Measurements from ENCODE around the gene KCNIP1.

The KCNIP1 gene

DNA sequence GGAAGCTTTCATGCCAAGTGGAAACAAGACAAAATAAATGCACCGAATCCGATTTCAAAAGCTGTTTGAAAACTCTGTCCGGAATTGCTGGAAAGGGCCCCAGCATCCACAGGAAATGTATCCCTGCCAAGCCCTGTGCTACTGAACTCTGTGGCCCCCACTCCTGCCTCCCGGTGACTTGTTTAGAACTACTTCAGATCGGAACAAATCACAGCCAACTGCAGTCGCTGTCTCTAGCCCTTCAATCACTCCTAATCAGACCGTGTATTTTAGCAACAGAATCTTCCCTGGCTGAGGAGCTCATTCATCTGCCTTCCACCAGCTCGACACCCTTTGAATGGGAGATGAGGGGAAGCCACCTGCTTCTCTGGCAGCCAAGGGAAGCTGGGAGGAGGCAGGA is 94.1 kb downstream of the KCNIP1 start:
- no peaks in the 10 kb centered on the region for H4K20me1 ChIP-seq (ENCODE audit: low read depth, low read length)
- H2AFZ ChIP-seq (ENCODE audit: low read depth, low read length, severe bottlenecking), result no peak overlapping the region
- no peaks in the 10 kb centered on the region for H3K9me3 ChIP-seq (ENCODE audit: insufficient read depth, low read length)
- H3K4me3 ChIP-seq (ENCODE audit: insufficient read depth, low read length, poor library complexity, severe bottlenecking), result no peak overlapping the region
- H3K9ac ChIP-seq (ENCODE audit: low read length), result no peak overlapping the region
- H3K79me2 ChIP-seq (ENCODE audit: insufficient read depth, low read length), result no peaks in the 10 kb centered on the region
- H3K4me2 ChIP-seq (ENCODE audit: low read depth, low read length, poor library complexity, severe bottlenecking), result no peak overlapping the region
- TF ChIP-seq, protein P1, sequence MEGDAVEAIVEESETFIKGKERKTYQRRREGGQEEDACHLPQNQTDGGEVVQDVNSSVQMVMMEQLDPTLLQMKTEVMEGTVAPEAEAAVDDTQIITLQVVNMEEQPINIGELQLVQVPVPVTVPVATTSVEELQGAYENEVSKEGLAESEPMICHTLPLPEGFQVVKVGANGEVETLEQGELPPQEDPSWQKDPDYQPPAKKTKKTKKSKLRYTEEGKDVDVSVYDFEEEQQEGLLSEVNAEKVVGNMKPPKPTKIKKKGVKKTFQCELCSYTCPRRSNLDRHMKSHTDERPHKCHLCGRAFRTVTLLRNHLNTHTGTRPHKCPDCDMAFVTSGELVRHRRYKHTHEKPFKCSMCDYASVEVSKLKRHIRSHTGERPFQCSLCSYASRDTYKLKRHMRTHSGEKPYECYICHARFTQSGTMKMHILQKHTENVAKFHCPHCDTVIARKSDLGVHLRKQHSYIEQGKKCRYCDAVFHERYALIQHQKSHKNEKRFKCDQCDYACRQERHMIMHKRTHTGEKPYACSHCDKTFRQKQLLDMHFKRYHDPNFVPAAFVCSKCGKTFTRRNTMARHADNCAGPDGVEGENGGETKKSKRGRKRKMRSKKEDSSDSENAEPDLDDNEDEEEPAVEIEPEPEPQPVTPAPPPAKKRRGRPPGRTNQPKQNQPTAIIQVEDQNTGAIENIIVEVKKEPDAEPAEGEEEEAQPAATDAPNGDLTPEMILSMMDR (IDR thresholded peaks at IDR 0.05; ENCODE audit: insufficient read depth, low read length, poor library complexity, severe bottlenecking), result no peak
- no peak for TF ChIP-seq EZH2phosphoT487 (conservative IDR thresholded peaks at IDR 0.05; ENCODE audit: low read length)
- H3K9me2 ChIP-seq (replicated peaks; ENCODE audit: insufficient read depth, low read length), result no peaks in the 10 kb centered on the region
- H3K36me3 ChIP-seq (ENCODE audit: low read length), result no peaks in the 10 kb centered on the region
- H3F3A ChIP-seq (ENCODE audit: insufficient read depth), result no peaks in the 10 kb centered on the region
- H3K27me3 ChIP-seq (ENCODE audit: low read length), result no peaks in the 10 kb centered on the region
- H3K27ac ChIP-seq (ENCODE audit: low read depth, low read length), result no peak overlapping the region

DNA sequence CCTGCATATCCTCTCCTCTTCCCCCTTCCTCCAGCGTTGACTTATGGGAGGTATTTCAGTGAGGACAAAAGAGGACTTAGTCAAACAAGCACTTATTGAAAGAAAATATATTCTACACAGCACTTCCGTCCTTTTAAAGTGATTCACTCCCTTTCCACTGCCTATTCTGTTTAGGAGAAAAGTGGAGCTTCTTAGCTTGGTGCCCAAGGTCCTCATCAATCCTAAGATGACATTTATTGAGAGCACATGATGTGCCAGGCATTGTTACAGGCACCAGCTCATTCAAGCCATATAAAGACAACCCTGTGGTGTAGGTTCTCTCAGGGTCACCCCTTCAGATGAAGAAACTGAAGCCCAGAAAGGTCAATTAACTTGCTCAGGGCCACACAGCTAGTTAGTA is 95.9 kb downstream of the KCNIP1 start:
- H3K9me2 ChIP-seq (replicated peaks; ENCODE audit: insufficient read depth, low read length), result no peaks in the 10 kb centered on the region
- no peaks in the 10 kb centered on the region for H3F3A ChIP-seq (ENCODE audit: insufficient read depth)
- no peaks in the 10 kb centered on the region for H3K79me2 ChIP-seq (ENCODE audit: insufficient read depth, low read length)
- no peak overlapping the region for H2AFZ ChIP-seq (ENCODE audit: low read depth, low read length, severe bottlenecking)
- no peaks in the 10 kb centered on the region for H3K9me3 ChIP-seq (ENCODE audit: insufficient read depth, low read length)
- no peak for TF ChIP-seq EZH2phosphoT487 (conservative IDR thresholded peaks at IDR 0.05; ENCODE audit: low read length)
- TF ChIP-seq, protein P1 (IDR thresholded peaks at IDR 0.05; ENCODE audit: insufficient read depth, low read length, poor library complexity, severe bottlenecking), result no peak
- no peak overlapping the region for H3K4me2 ChIP-seq (ENCODE audit: low read depth, low read length, poor library complexity, severe bottlenecking)
- H3K9ac ChIP-seq (ENCODE audit: low read length), result no peak overlapping the region
- H3K36me3 ChIP-seq (ENCODE audit: low read length), result no peaks in the 10 kb centered on the region
- H3K27me3 ChIP-seq (ENCODE audit: low read length), result no peaks in the 10 kb centered on the region
- no peak overlapping the region for H3K27ac ChIP-seq (ENCODE audit: low read depth, low read length)
- no peaks in the 10 kb centered on the region for H4K20me1 ChIP-seq (ENCODE audit: low read depth, low read length)
- no peak overlapping the region for H3K4me3 ChIP-seq (ENCODE audit: insufficient read depth, low read length, poor library complexity, severe bottlenecking)

DNA sequence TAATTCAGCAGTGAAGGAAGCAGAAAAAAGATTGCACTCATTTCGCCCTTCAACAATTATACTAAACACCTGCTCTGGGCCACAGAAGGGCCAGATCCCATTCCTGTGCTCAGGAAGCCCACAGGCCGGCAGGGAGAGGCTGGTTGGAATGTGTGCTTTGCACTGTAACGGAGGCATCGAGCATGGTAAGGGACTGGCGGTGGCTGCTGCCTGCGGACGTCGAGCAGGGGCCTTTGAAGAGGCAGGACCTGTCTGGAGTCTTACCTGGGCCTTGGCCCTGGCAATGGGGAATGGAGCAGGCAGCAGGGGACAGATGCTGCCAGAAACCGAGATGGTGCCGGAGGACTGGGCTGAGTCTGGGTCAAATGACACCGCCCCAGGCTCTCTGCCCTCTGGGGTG is 97.8 kb downstream of the KCNIP1 start:
- Histone ChIP-seq H3F3A (ENCODE audit: insufficient read depth) (no peaks in the 10 kb centered on the region), H3K9me2 (replicated peaks; ENCODE audit: insufficient read depth, low read length) (no peaks in the 10 kb centered on the region), H4K20me1 (ENCODE audit: low read depth, low read length) (no peaks in the 10 kb centered on the region), H3K4me3 (ENCODE audit: insufficient read depth, low read length, poor library complexity, severe bottlenecking) (no peak overlapping the region), H3K9me3 (ENCODE audit: insufficient read depth, low read length) (no peaks in the 10 kb centered on the region), H3K4me2 (ENCODE audit: low read depth, low read length, poor library complexity, severe bottlenecking) (no peak overlapping the region), H3K9ac (ENCODE audit: low read length) (no peak overlapping the region), H3K27me3 (ENCODE audit: low read length) (no peaks in the 10 kb centered on the region), H3K79me2 (ENCODE audit: insufficient read depth, low read length) (no peaks in the 10 kb centered on the region), H2AFZ (ENCODE audit: low read depth, low read length, severe bottlenecking) (no peak overlapping the region), H3K36me3 (ENCODE audit: low read length) (no peaks in the 10 kb centered on the region), H3K27ac (ENCODE audit: low read depth, low read length) (no peak overlapping the region)
- TF ChIP-seq EZH2phosphoT487 (conservative IDR thresholded peaks at IDR 0.05; ENCODE audit: low read length), result no peak
- TF ChIP-seq, protein P1 (IDR thresholded peaks at IDR 0.05; ENCODE audit: insufficient read depth, low read length, poor library complexity, severe bottlenecking), result no peak

All from SU-DHL-6 (cell line).